Fibroblast of the aortic adventitia (primary cell): ENCODE data around the gene ARID1B. TPM values are rescaled to one million over a fixed set of nuclear protein-coding genes. Genes with fewer than 3 reads are reported as not detected.

Experiments used
- DNase-seq: peaks from one replicate; pipeline ENCODE4 v3.0.0-alpha.2; 2010; ENCODE audit warnings: low read depth
- H3K4me3 ChIP-seq: 2 replicates; pipeline ENCODE4 v1.5.1; 2011; ENCODE audit warnings: low read depth, mild to moderate bottlenecking, control low read depth, low read length, moderate library complexity
- CTCF ChIP-seq: IDR thresholded peaks from 2 replicates; pipeline ENCODE4 v1.5.1; 2011; ENCODE audit warnings: mild to moderate bottlenecking, low read length, control low read depth, inconsistent platforms; ENCODE audit not compliant: insufficient read depth
- total RNA-seq: library from RNA; depleted of rRNA; stranded (reverse); fragments of >200 nt; gene quantifications from 2 replicates; pipeline ENCODE4 v1.2.3, GENCODE V29; 2012; ENCODE audit warnings: low replicate concordance

The ARID1B gene
- total RNA-seq, 1 donor = 55.9 TPM

- DNase-seq = no peak
- H3K4me3 ChIP-seq = no peak overlapping the region
- TF ChIP-seq CTCF = no peak
These were observed 16.8 kb upstream of the ARID1B start for GRCh38 chr6:156760377-156760776.

- DNase-seq = no peak
- no peak overlapping the region for H3K4me3 ChIP-seq
- TF ChIP-seq CTCF = no peak
These were observed 14.6 kb upstream of the ARID1B start for GRCh38 chr6:156762547-156762946.

GRCh38 chr6:156765117-156765516, 12.1 kb upstream of the ARID1B start:
- TF ChIP-seq CTCF = no peak
- no peak for DNase-seq
- H3K4me3 ChIP-seq = no peak overlapping the region

- no peak for TF ChIP-seq CTCF
- DNase-seq = no peak
- H3K4me3 ChIP-seq = no peak overlapping the region
These were observed 9.3 kb upstream of the ARID1B start for GRCh38 chr6:156767603-156768467.

- no peak overlapping the region for H3K4me3 ChIP-seq
- no peak for DNase-seq
- no peak for TF ChIP-seq CTCF
These were observed 6.1 kb upstream of the ARID1B start for GRCh38 chr6:156771047-156771446.

- H3K4me3 ChIP-seq = no peak overlapping the region
- TF ChIP-seq CTCF = no peak
- no peak for DNase-seq
These were observed 5.4 kb upstream of the ARID1B start for GRCh38 chr6:156771761-156772160.
